Vagina (tissue), 2 donors: ENCODE results near the gene BARD1. TPM values are rescaled to one million over a fixed set of nuclear protein-coding genes. Genes with fewer than 3 reads are reported as not detected.

Source experiments
- DNase-seq, 2 donors: peaks; one replicate each; pipeline ENCODE4 v3.0.0-alpha.2; 2017; ENCODE audit errors: extremely low spot score in 2 of 2
- H3K27ac ChIP-seq: fragments of 200-600 bp; sonication (generic); one replicate; pipeline ENCODE4 v1.5.1; 2019
- H3K27me3 ChIP-seq: fragments of 200-600 bp; sonication (generic); one replicate; pipeline ENCODE4 v1.5.1; 2019
- H3K36me3 ChIP-seq, 2 donors: fragments of 200-600 bp; sonication (generic); one replicate each; pipeline ENCODE4 v1.5.1; 2017 to 2019
- H3K4me1 ChIP-seq: fragments of 200-600 bp; sonication (generic); one replicate; pipeline ENCODE4 v1.5.1; 2019
- H3K4me3 ChIP-seq, 2 donors: fragments of 200-600 bp; sonication (generic); 1 replicate in 1 of 2; 2 replicates in 1 of 2; pipeline ENCODE4 v1.5.1; 2016 to 2019
- H3K9me3 ChIP-seq: fragments of 200-600 bp; sonication (generic); one replicate; pipeline ENCODE4 v1.5.1; 2019
- POLR2A ChIP-seq, 2 donors: fragments of 450-650 bp; IDR thresholded peaks; one replicate each; pipeline ENCODE4 v1.6.1; 2017; ENCODE audit warnings: antibody characterized with exemption in 2 of 2, mild to moderate bottlenecking in 2 of 2, moderate library complexity in 2 of 2
- POLR2AphosphoS5 ChIP-seq, 2 donors: sonication (generic); formaldehyde crosslinking; IDR thresholded peaks; one replicate each; pipeline ENCODE4 v1.9.0; 2017; ENCODE audit warnings: antibody characterized with exemption in 2 of 2, mild to moderate bottlenecking in 2 of 2, low read depth in 1 of 2; ENCODE audit not compliant: insufficient read depth in 1 of 2
- intact Hi-C: fragments of 100-400 bp; cut with DNase I; formaldehyde crosslinking; loops from one replicate; pipeline ENCODE4 v1.15.1; 2023
- total RNA-seq: library from RNA; depleted of rRNA; stranded (reverse); fragments of >200 nt; gene quantifications from one replicate; pipeline ENCODE4 v1.2.3, GENCODE V29; 2016
- TF ChIP-seq, protein P1 (sequence below), 3 experiments: fragments of 450-650 bp in 2 of 3; fragments of 200-600 bp in 1 of 3; sonication (generic) in 1 of 3; IDR thresholded peaks; one replicate each; pipeline ENCODE4 v1.5.1; 2017 to 2019; ENCODE audit warnings: antibody characterized with exemption in 3 of 3, mild to moderate bottlenecking in 2 of 3, moderate library complexity in 2 of 3

Gene BARD1
- total RNA-seq, 1 donor from 2014 or later: 21.6 TPM

DNA sequence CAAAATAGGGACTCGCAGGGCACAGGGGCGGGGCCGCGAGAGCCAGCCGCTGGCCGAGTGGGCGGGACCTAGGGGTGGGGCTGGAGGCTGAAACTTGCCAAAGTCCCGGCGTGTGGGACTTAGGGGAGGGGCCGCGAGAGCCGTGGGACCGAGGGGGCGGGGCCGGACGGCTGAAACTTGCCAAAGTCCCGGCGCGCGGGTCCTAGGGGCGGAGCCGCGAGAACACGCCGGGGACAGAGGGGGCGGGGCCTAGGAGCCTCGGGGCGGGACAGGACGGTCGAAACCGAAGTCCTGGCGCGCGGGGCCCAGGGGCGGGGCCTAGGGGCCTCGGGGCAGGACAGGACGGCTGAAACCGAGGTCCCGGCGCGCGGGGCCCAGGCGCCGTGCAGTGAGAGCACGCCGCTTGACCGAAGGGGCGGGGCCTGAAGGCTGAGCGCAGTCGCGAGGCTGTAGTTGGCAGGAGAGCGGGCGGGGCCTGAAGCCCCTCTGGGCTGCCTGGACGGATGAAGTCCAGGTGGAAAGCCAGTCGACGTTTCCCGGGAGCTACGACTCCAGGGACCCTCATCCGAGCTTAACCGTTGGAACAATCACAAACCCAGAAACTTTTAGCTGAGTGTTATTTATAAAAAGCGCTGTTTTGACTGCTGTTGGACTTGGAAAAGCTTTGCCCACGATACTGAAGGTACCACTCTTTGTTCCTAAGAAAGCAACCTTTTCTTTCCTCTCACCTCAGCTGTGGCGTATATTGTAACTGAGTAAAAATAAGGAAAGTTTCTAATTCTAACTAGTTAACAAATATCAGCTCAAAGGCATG is 475 bp upstream of the BARD1 start:
- TF ChIP-seq POLR2A (IDR thresholded peaks at IDR 0.05) (peak in 1 of 2 donors; percentile 51), POLR2AphosphoS5 (IDR thresholded peaks at IDR 0.05; ENCODE audit: insufficient read depth in 1 of 2, low read depth in 1 of 2) (peak in 1 of 2 donors; percentile 43)
- TF ChIP-seq, protein P1, sequence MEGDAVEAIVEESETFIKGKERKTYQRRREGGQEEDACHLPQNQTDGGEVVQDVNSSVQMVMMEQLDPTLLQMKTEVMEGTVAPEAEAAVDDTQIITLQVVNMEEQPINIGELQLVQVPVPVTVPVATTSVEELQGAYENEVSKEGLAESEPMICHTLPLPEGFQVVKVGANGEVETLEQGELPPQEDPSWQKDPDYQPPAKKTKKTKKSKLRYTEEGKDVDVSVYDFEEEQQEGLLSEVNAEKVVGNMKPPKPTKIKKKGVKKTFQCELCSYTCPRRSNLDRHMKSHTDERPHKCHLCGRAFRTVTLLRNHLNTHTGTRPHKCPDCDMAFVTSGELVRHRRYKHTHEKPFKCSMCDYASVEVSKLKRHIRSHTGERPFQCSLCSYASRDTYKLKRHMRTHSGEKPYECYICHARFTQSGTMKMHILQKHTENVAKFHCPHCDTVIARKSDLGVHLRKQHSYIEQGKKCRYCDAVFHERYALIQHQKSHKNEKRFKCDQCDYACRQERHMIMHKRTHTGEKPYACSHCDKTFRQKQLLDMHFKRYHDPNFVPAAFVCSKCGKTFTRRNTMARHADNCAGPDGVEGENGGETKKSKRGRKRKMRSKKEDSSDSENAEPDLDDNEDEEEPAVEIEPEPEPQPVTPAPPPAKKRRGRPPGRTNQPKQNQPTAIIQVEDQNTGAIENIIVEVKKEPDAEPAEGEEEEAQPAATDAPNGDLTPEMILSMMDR (IDR thresholded peaks at IDR 0.05): no peak
- no peaks in the 10 kb centered on the region for H3K36me3 ChIP-seq
- H3K4me3 ChIP-seq: peak overlapping the region; percentile 76 to 87
- H3K27ac ChIP-seq: peak overlapping the region; percentile 93
- H3K9me3 ChIP-seq: no peaks in the 10 kb centered on the region
- intact Hi-C loops: no loop called here
- DNase-seq: peak; percentile 98 to 99
- H3K27me3 ChIP-seq: no peaks in the 10 kb centered on the region
- peaks cover 5% of the 10 kb centered on the region for H3K4me1 ChIP-seq

DNA sequence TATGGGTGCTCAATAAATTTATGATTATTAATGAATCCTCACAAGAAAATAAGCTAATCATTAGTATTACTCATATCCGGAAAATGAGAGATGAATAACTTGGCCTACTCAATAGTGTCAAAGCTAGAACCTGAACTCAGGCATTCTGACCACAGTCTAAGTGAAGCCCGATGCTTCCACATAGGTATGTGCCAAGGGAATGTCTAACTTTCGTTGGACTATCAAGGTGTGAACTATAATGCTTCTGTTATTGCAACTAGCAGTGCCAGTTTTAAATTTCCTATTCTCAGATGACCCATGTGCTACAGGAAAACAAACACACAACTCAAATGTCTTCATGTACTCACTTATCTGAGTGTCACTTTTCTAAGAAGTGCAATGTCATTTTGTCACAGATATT is 1.8 kb downstream of the BARD1 start:
- no peaks in the 10 kb centered on the region for H3K36me3 ChIP-seq
- peaks cover 5% of the 10 kb centered on the region for H3K4me1 ChIP-seq
- H3K4me3 ChIP-seq: peak overlapping the region; percentile 76 to 87
- no peak for DNase-seq
- H3K27ac ChIP-seq: peak overlapping the region; percentile 93
- intact Hi-C loops: no loop called here
- no peaks in the 10 kb centered on the region for H3K9me3 ChIP-seq
- TF ChIP-seq POLR2A (IDR thresholded peaks at IDR 0.05) (no peak), POLR2AphosphoS5 (IDR thresholded peaks at IDR 0.05; ENCODE audit: insufficient read depth in 1 of 2, low read depth in 1 of 2) (no peak)
- TF ChIP-seq, protein P1 (IDR thresholded peaks at IDR 0.05): no peak
- no peaks in the 10 kb centered on the region for H3K27me3 ChIP-seq

DNA sequence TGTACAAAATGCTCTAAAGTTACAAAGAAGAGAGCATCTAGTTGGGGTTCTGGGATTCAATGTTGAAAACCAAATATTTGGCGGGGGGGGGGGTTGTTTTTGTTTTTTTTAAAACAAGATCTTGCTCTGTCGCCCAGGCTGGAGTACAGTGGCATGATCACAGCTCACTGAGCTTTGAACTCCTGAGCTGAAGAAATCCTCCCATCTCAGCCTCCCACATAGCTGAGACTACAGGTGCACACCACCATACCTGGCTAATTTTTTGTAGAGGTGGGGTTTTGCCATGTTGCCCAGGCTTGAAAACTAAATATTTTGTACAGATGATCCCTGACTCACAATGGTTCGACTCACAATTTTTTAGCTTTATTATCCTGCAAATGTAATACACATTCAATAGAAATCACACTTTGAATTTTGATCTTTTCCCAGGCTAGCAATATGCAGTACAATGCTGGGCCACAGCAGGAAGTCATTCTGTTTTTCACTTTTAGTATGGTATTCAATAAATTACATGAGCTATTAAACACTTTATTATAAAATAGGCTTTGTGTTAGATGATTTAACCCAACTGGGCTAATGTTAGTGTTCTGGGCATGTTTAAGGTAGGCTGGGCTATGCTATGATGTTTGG is 7.6 kb downstream of the BARD1 start:
- intact Hi-C loops: no loop called here

DNA sequence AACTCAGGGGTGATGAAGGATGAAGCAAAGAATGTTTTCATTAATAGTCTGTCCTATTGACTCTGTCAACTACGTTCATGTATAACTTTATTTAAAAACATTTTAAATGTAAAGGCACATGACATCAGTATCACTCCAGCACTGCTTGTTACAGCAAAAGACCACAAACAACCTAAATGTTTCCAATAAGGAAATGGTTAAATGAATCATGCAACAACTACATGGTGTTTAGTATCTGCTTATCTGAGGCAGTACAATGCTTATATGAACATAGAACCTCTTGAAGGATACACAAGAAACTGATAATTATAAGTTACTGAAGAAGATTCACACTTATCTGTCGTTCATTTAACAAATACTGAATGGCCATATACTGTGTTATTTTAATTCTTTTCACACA is 8.4 kb downstream of the BARD1 start:
- no peaks in the 10 kb centered on the region for H3K27me3 ChIP-seq
- no peak for DNase-seq
- H3K4me1 ChIP-seq: no peaks in the 10 kb centered on the region
- no peaks in the 10 kb centered on the region for H3K9me3 ChIP-seq
- TF ChIP-seq, protein P1 (IDR thresholded peaks at IDR 0.05): no peak
- TF ChIP-seq POLR2AphosphoS5 (IDR thresholded peaks at IDR 0.05; ENCODE audit: insufficient read depth in 1 of 2, low read depth in 1 of 2) (no peak), POLR2A (IDR thresholded peaks at IDR 0.05) (no peak)
- H3K4me3 ChIP-seq: no peak overlapping the region
- H3K36me3 ChIP-seq: no peaks in the 10 kb centered on the region
- no peak overlapping the region for H3K27ac ChIP-seq
- intact Hi-C loops: no loop called here

More for the DNA sequence above, 7.6 kb downstream of the BARD1 start:
- H3K9me3 ChIP-seq: no peaks in the 10 kb centered on the region
- no peaks in the 10 kb centered on the region for H3K27me3 ChIP-seq
- no peak overlapping the region for H3K27ac ChIP-seq
- H3K4me3 ChIP-seq: no peak overlapping the region
- TF ChIP-seq, protein P1 (IDR thresholded peaks at IDR 0.05): no peak
- TF ChIP-seq POLR2AphosphoS5 (IDR thresholded peaks at IDR 0.05; ENCODE audit: insufficient read depth in 1 of 2, low read depth in 1 of 2) (no peak), POLR2A (IDR thresholded peaks at IDR 0.05) (no peak)
- DNase-seq: no peak
- no peaks in the 10 kb centered on the region for H3K4me1 ChIP-seq
- no peaks in the 10 kb centered on the region for H3K36me3 ChIP-seq

DNA sequence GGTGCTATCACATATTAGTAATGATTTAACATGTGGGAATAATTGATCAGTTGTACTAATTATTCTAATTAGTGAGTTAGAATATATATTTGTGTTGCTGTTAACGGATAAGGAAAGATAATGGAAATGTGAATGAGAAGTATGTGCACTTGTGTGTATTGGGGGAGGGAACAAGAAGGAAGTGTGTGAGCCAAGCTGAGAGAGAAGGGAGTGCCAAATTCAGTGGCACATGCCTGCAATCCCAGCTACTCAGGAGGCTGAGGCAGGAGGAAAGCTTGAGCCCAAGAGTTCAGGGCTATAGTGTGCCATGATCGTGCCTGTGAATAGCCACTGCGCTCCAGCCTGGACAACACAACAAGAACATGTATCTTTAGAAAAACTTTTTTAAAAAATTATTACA is 9.3 kb downstream of the BARD1 start:
- TF ChIP-seq, protein P1 (IDR thresholded peaks at IDR 0.05): no peak
- TF ChIP-seq POLR2A (IDR thresholded peaks at IDR 0.05): no peak
- no peak for TF ChIP-seq POLR2AphosphoS5 (IDR thresholded peaks at IDR 0.05; ENCODE audit: insufficient read depth in 1 of 2, low read depth in 1 of 2)
- Histone ChIP-seq H3K4me1 (no peaks in the 10 kb centered on the region), H3K27ac (no peak overlapping the region), H3K4me3 (no peak overlapping the region), H3K27me3 (no peaks in the 10 kb centered on the region), H3K9me3 (no peaks in the 10 kb centered on the region), H3K36me3 (peaks cover 0 to 1% of the 10 kb centered on the region in 2 donors)
- DNase-seq: no peak
- intact Hi-C loops: no loop called here
